Dermis microvascular lymphatic vessel endothelial cell (primary cell): ENCODE measurements around the gene SYK. TPM values are rescaled to one million over a fixed set of nuclear protein-coding genes. Genes with fewer than 3 reads are reported as not detected.
"Not testable (repeated sequence)": the region's sequence is repeated elsewhere in the genome, so short reads cannot be mapped to it uniquely, and the experiment has no call there.

Experiments
- DNase-seq, 2 donors: peaks; one replicate each; pipeline versions ENCODE4 v3.0.0 to v3.0.0-alpha.2; 2010; ENCODE audit warnings: low read depth in 2 of 2
- total RNA-seq: library from RNA; depleted of rRNA; stranded (reverse); fragments of >200 nt; gene quantifications from 2 replicates; pipeline ENCODE4 v1.2.1, GENCODE V29; 2014

Gene SYK
- total RNA-seq, 1 donor from 2014 or later = 0.13 TPM

- no peak for DNase-seq
Measured at GRCh38 chr9:90874194-90874593, 72.6 kb downstream of the SYK start.

DNA sequence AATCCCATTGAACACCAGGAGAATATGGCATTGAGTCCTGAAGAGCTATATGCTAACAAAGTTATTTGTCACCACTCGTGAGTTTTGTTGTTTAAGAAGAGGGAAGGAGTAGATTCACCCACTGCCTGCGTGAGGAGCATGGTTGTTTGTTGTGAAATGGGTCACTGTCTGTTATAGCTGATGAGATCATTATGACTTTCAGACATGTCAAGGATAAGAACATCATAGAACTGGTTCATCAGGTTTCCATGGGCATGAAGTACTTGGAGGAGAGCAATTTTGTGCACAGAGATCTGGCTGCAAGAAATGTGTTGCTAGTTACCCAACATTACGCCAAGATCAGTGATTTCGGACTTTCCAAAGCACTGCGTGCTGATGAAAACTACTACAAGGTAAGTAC is 76.9 kb downstream of the SYK start:
- no peak for DNase-seq

- no peak for DNase-seq
Measured at GRCh38 chr9:90880066-90880465, 78.4 kb downstream of the SYK start.

DNA sequence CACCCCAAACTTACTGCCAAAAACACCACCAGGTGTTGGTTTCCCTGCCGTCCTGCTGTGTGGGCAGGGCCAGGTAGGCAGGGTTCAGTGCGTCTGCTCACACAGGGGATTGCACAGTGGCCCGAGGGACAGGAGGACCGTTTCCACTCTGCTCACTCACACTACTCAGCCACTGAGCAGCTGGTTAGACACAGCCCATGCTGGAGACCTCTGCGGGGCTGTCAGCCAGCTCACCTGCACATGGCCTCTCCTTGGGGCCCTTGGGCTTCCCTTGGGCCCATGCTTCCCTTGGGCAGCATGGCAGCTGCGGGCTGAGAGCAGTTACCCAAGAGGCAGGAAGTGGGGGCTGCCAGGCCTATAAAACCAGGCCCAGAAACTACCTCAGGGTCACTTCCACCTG is 79.0 kb downstream of the SYK start:
- no peak for DNase-seq

- DNase-seq = no peak
Measured at GRCh38 chr9:90881648-90882047, 80.0 kb downstream of the SYK start.

GRCh38 chr9:90882991-90883600 is 81.5 kb downstream of the SYK start:
- DNase-seq = no peak

DNA sequence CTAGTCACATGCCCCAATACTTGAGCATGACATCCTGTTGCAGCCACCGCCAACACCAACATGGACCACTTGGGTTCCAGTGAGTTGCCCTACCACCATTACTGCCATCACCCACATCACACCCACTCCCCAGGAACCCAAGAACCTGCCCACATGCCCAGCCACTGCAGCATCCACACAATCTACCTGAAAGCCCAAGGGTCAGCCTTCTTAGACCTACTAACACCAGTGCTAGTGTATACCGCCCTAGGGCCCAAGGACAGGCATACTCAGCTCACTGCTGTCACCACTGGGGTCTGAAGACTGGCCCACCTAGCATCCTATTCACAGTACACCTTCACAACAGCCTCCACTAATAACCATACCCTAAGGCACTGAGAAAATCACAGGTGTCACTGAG is 82.0 kb downstream of the SYK start:
- no peak for DNase-seq

DNA sequence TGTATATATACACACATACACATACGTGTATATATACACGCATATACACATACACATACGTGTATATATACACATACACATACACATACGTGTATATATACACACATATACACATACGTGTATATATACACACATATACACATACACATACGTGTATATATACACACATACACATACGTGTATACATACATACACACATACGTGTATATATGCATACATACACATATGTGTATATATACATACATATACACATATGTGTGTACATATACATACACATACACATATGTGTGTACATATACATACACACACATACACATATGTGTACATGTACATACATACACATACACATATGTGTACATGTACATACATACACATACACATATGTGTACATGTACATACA is 82.6 kb downstream of the SYK start:
- DNase-seq = no peak

GRCh38 chr9:90886868-90887267 is 85.2 kb downstream of the SYK start:
- not testable (repeated sequence) for DNase-seq

GRCh38 chr9:90888941-90889340 is 87.3 kb downstream of the SYK start:
- DNase-seq = no peak

- no peak for DNase-seq
Measured at GRCh38 chr9:90890146-90890810, 88.7 kb downstream of the SYK start.

DNA sequence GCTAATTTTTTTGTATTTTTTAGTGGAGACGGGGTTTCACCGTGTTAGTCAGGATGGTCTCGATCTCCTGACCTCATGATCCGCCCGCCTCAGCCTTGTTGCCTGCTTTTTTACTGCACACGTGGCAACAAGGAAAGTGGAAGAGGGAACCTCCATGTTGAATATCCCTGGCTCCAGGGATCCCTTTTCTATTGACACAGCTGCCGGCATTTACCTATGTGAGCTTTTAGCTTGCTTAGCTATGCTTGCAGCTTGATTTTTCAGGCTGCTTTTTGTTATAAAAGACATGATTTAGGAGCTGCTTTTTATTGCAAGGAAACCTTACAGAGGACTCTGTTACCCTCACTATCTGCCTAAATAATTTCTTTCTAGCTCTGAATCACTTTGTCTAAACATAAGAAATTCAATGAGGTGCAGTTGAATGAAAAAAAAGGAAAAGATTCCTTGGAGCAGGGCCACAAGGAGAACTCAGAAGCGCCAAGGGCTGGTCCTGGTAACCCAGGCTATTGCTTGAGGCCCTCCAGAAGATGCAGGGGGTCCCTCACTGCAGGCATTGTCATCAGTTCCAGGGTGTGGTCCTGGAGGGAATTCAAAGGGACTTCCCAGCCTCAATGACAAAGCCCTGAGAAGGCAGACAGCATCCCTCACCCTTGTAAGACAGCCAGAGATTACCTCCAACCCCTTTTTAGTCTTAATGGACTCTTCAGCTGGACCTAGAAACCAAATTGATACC is 89.9 kb downstream of the SYK start:
- DNase-seq = no peak

GRCh38 chr9:90892918-90893317 is 91.3 kb downstream of the SYK start:
- DNase-seq = no peak

DNA sequence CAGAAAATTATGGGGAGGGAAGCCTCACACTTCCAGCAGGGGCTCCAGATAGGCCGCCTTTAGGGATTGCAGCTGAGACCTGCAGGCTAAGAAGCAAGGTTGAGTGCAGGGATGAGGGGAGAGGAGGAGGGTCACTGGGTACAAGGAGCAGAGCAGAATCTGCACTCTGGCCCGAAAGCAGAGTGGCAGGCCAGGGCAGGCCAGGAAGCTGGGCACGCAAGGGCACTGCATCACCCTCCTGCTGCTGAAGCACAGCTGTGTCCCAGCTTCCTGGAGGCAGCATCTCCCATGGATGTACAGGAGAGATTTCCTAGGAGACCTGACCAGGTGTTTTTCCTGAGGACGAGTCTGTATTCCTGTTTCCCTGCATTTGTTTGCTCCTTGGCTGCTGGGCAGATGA is 92.1 kb downstream of the SYK start:
- DNase-seq = no peak

GRCh38 chr9:90894986-90895687 is 93.5 kb downstream of the SYK start:
- DNase-seq = peak in 1 of 2 donors; percentile 19

- DNase-seq = no peak
Measured at GRCh38 chr9:90895786-90896185, 94.2 kb downstream of the SYK start.

DNA sequence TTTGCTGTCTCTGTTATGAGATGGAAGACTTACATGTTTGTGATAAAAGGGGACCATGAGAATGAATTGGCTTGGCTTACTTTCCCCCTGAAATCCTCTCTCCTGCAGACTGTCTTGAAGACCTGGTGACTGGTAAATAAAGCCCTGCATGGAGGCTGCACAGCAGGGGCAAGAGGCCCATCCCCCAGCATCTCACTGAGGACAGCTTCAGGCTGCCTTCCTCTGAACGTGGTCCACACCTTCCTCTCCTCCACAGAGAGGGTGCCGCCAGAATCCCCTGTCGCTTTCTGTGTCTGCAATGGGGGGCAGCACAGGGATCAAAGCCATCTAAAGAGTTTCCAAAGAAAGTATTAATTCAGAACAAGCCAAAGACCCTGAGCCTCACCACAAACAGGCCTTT is 94.6 kb downstream of the SYK start:
- no peak for DNase-seq

- DNase-seq = no peak
Measured at GRCh38 chr9:90898228-90898627, 96.6 kb downstream of the SYK start.

DNA sequence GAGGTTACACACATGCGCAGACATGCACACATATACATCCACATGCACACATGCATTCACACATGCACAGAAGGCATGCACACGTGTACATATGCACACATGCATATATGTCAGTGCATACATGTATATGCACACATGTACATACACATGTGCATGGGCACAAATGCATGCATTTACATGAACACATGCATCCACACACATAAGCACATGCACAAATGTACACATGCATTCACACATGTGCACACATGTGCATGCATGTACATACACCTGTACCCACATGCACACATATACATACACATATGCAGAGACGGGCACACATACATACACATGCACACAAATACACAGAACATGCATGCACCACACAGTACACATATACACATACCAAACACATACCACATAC is 97.7 kb downstream of the SYK start:
- DNase-seq = no peak

GRCh38 chr9:90900130-90900529 is 98.5 kb downstream of the SYK start:
- no peak for DNase-seq

- DNase-seq = no peak
Measured at GRCh38 chr9:90901933-90902332, 100.3 kb downstream of the SYK start.

DNA sequence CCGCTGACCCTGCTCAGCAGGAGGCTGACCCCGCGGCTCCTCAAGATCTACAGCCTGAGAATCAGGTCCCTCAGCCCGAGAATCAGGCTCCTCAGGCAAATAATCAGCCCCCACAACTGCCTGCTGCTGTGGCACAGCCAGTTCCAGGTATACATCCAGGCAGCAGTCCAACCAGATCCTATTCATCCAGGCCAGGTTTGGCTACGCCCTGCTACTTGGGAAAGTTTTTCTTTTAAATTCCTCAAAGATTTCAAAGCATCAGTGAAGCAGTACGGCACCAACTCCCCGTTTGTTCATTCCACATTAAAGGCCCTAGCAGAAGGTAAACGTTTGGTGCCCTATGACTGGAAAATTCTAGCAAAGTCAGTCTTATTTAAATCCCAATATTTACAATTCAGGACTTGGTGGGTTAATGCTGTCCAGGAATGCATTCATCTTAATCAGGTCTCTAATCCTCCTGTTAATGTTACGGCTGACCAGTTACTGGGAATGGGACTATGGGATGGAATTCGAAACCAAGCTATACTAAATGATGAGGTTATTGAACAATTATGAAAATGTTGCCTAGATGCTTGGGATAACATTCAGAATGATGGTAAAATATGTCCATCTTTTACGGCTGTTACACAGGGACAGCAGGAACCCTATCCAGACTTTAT is 102.3 kb downstream of the SYK start:
- DNase-seq = no peak
